MM.1S (cell line): ENCODE measurements around the gene B9D2.

Experiments
- EZH2 ChIP-seq: fragments of 300-600 bp; sonication (generic); optimal IDR thresholded peaks from 2 replicates; pipeline ENCODE3; 2017; ENCODE audit warnings: low read depth, mild to moderate bottlenecking, antibody characterized with exemption, low read length, mixed read lengths
- EZH2phosphoT487 ChIP-seq: fragments of 300-600 bp; sonication (generic); IDR thresholded peaks from 2 replicates; pipeline ENCODE4 v1.6.1; 2018; ENCODE audit warnings: antibody characterized with exemption, low read length
- TF ChIP-seq, protein P1 (sequence below): fragments of 300-600 bp; sonication (generic); IDR thresholded peaks from 2 replicates; pipeline ENCODE4 v1.5.1; 2016; ENCODE audit warnings: antibody characterized with exemption, low read length, mixed read lengths

DNA sequence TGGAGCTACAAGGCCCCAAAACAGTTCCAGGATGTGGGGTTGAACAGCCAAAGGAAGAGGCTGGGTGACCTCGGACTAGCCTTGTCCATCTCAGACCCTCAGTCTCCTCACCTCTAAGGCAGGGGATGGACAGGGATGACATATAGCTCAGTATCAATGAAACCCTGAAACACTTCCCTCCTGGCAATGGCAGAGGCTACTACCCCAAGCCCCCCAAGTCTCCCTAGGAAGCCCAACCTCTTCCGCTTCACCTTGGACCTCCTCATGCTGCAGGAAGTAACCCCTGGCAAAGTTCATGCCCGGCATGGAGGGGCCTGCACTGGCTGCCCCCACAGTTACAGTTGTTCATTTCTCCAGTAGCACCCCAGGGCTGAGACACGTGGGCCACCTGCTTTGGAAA is 43.4 kb downstream of the B9D2 start:
- TF ChIP-seq, protein P1, sequence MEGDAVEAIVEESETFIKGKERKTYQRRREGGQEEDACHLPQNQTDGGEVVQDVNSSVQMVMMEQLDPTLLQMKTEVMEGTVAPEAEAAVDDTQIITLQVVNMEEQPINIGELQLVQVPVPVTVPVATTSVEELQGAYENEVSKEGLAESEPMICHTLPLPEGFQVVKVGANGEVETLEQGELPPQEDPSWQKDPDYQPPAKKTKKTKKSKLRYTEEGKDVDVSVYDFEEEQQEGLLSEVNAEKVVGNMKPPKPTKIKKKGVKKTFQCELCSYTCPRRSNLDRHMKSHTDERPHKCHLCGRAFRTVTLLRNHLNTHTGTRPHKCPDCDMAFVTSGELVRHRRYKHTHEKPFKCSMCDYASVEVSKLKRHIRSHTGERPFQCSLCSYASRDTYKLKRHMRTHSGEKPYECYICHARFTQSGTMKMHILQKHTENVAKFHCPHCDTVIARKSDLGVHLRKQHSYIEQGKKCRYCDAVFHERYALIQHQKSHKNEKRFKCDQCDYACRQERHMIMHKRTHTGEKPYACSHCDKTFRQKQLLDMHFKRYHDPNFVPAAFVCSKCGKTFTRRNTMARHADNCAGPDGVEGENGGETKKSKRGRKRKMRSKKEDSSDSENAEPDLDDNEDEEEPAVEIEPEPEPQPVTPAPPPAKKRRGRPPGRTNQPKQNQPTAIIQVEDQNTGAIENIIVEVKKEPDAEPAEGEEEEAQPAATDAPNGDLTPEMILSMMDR = no peak
- TF ChIP-seq EZH2 = no peak
- no peak for TF ChIP-seq EZH2phosphoT487
